CD4-positive, alpha-beta T cell treated with Interleukin-6 at 100 ng/mL for 8 hours (primary cell): ENCODE measurements around the gene TRIB2.
"Not testable (repeated sequence)": the region's sequence is repeated elsewhere in the genome, so short reads cannot be mapped to it uniquely, and the experiment has no call there.

Source experiments
- DNase-seq: peaks from one replicate; pipeline ENCODE4 v3.0.0-alpha.2; 2020; ENCODE audit warnings: mixed read lengths, low spot score

TRIB2 gene

DNA sequence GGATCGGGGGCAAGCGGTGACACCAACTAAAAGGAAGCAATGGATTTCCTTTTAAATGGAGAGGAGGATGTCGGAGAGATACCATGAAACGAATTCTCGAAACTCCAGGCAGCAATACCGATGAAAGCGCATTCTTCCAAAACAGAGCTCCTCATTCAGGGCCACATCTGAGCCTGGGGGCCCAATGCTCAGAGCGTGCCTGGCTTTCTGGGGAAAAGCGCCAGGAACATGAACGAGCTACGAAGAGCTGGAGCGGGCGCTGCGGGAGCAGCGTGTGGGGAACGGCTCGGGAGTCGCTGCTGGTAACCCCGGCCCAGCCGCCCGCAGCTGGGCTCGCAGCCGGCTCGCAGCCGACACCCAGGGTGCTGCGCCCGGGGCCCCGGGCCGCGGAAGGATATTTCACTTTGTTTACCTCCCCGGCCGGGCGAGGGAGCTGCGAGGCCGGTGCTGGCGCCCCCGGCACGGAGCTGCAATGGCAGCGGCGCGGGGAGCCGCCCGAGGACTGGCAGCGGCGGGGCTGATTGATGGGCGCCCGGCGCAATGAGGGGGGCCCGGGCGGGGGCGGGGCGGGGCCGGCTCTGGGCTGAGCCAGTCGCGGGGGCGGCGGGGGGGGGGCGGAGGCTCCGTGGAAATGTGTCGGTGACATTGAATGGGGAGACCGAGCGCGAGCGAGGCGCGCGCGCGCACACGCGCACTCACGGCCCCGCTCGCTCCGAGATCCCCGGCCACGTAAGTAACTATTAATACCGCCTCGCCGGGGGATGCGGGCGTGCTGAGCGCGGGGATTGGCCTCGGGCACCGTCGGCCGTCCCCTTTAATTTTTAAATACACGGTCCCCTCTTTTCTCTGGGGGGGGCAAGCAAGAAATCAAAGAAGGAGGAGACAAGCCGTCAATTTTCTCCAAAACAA is at the start of gene TRIB2:
TRIB2 (plus strand) TSS at position 655 of the 909 bp plus-strand sequence. CDS start 1,372 bp downstream, outside the sequence.
- DNase-seq = peak; percentile 96

GRCh38 chr2:12669036-12669435 is 47.7 kb upstream of the TRIB2 start:
- no peak for DNase-seq

DNA sequence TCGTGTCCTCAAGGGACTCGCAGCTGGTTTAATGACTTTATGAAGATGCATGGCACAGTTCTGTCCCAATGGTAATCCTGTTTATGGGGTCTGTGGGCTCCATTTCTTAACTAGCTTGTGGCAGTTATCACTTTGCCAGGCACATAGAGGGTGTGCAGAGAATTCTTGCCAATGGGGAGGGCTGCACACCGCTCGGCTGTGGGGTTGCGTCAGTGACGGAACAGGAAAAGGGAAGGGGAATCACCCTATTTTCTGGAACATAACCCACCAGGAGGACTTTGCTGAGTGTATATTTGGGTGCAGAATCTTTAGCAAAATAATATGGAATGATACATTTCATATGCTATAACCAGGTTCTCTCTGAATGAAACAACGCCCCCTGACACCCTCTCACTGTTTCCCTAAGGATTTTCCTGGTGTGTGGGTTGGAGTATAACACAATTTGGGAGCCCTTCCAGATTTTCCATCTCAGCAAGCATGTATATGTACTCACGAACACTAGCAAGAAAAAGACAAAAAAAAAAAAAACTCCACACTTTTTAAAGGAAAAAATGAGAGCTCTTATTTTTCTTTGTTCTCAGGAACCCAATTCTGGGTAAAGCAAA is 43.9 kb upstream of the TRIB2 start:
- no peak for DNase-seq

DNA sequence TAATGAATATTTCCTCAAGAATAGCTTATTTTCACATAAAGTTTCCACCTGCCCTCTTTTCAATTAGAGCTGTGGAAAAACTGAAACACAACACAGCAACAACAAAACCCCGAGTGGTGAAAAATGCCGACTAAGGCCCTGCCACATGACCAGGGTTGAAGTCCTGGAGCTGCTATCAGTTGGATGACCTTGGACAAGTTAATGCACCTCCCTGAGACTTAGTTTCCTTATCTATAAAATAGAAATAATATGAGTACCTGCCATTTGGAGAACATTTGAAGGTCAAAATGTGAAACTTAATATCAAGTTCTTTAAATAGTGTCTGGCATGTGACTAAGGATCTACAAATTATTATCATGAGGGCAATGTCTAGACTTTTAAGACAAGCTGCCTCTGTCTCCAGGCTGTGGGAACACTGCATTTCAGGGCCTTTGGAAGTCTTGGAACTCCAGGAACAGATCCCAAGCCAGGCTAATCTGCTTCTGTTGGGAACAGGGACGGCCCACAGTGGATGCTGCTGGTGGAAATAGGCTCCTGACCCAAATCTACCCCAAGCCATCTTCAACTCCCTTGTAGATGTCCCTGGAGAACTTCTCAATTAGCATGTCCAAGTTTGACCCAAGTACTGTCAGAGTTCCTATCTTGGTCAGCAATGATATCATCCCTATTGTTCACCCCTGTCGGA is 42.0 kb upstream of the TRIB2 start:
- no peak for DNase-seq

GRCh38 chr2:12675352-12675795 is 41.4 kb upstream of the TRIB2 start:
- no peak for DNase-seq

- no peak for DNase-seq
Measured at GRCh38 chr2:12675801-12676200, 40.9 kb upstream of the TRIB2 start.

DNA sequence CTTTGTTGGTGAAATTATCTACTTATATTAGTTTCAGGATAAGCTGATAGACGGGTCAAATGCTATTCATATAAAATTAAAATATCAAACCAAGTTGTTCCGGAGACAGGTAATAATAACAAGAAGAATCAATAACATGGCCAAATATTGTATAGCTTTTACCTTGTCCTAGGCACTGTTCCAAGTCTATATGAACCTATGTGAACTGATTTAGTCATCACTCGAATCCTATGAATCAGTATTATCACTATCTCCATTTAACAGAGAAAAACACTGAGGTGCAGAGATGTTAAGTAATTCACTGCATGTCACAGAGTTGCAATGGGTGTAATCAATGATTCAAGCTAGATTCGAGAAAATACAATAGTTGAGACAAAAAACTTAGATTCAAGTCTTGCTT is 40.0 kb upstream of the TRIB2 start:
- DNase-seq = no peak

DNA sequence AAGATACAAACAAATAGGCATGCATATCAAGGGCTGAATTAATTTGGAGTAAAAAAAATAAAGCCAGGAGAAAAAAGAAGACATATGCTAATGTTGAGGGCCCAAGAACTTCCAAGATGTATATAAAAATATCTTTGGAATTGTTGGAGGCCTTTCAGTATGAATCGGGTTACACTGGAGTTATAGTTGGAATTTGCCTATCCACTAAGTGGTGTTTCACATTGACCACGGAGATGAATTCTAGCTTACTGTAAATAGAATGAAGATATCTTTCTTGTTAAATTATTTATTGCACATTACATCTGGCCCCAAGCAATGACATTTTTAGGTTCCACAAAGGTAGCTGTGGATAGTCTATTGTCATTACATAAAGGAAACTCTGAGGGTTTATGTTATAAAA is 38.5 kb upstream of the TRIB2 start:
- no peak for DNase-seq

DNA sequence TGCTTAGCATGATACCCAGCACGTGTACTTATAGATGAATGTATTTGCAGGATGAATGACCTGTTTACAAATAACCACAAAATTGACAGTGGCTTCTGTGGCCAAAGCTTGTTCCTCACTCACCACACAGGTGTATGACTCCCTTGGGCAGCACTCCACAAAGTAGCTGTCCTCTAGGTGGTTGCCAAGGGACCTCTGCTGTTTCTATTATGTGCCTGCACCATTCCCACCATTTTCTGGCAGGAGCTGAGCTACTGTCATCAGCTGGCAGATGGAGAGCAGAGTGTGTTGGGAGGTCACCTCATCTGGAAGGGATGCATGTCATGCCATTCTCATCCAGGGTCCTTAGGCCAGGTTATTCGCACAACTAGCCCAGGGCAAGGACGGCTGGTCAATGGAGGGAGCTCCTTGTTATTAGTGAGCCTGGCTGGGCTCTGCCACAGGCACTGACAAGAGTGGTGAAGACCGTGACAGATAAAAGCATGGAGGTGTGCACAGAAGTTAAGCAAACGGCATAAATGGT is 37.1 kb upstream of the TRIB2 start:
- no peak for DNase-seq

- not testable (repeated sequence) for DNase-seq
Measured at GRCh38 chr2:12680115-12680514, 36.6 kb upstream of the TRIB2 start.

- DNase-seq = no peak
Measured at GRCh38 chr2:12682017-12682416, 34.7 kb upstream of the TRIB2 start.

GRCh38 chr2:12683457-12684100 is 33.2 kb upstream of the TRIB2 start:
- DNase-seq = no peak

- no peak for DNase-seq
Measured at GRCh38 chr2:12684471-12684936, 32.2 kb upstream of the TRIB2 start.

DNA sequence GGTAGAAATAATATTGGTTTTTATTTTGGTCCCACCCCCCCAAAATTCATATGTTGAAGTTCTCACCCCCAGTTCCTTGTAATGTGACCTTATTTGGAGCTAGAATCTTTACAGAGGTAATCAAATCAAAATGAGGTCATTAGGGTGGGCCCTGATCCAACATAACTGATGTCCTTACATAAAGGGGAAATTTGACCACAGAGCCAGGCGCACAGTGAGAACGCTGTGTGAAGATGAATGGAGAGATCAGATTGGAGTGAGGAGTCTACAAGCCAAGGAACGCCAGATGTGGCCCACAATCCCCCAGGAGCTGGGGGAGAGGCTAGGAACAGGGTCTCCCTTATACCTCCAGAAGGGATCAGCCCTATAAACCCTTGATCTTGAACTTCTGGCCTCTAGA is 31.6 kb upstream of the TRIB2 start:
- no peak for DNase-seq

DNA sequence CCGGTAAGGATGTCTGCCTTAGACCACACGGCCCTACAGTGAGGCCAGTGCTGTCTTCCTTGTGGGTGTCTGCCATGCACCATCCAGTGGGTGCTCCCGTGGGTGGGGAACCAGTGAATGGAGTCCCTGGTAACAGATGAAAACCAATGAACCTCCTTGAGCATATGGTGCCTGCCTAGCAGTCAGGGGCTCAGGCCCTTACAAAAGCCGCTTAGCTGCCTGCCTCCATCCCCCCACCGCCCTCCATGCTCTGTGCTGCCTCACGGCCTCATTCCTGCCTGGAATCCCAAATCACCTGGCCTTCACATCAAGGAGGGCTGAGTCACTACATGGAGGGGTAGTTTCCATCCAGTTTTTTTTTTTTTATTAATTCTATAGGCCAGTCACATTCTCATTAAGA is 30.8 kb upstream of the TRIB2 start:
- DNase-seq = no peak

DNA sequence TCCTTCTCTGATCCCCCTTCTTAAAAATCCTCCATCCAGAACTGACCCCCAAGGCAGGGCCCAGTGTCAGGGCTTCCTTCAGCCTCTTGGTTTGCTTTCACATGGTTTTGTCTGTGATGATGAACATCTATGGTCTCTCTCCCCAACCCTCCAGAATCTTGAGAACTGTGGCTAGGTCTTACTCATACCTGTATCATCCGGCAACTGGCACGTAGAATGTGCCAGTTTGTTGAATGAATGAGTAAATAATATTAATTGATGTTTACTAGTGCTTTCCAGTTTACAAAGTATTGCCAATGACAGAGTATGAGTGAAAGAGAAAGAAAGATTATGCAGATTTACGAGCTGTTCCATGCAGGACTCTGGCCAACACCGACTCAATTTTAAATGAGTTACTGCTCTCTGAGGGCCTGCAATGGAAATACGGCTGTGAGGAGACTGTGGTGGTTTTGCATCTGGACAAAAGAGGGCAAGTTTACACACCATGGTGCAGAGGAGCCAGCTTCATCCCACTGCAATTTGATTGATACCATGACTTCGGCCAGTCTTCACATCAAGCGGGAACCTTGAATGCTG is 29.9 kb upstream of the TRIB2 start:
- no peak for DNase-seq

GRCh38 chr2:12688091-12688490 is 28.6 kb upstream of the TRIB2 start:
- DNase-seq = no peak

- no peak for DNase-seq
Measured at GRCh38 chr2:12688893-12689292, 27.8 kb upstream of the TRIB2 start.

DNA sequence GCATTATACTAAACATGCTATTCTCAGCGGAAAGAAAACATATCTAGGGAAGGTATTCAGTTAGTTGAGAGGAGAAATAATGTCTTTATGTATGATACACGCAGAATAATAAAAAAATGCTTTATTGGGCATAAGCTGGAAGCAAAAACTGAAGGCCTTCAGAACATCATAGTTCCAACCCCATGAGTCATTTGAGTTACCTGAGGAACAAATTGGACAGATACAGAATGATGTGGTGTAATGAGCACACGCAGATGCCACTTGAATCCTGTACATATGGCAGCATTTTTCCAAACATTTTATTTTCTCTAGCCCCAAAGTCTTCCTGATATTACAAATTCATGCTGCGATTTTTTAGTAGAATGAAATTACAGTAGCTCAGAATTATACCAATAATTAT is 23.2 kb upstream of the TRIB2 start:
- no peak for DNase-seq

- no peak for DNase-seq
Measured at GRCh38 chr2:12694990-12695774, 21.6 kb upstream of the TRIB2 start.

DNA sequence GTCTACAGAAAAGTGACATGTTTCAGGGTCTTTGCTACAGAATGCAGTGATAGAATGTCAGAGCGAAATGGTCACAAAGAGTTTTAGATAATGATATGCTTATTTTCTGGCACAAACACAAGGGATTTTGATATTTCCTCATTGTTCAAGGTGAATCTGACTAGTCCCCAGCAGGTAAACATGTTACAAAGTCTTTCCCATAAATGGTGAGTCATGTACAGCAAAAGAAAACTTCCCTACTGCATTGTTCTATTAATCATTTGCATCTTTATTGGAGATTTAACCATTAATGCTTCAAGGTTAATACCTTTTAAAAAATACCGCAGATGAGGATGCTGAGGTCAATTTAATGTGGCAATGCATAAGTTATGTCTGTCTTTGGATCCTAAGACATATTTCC is 19.1 kb upstream of the TRIB2 start:
- no peak for DNase-seq
